Rectal smooth muscle tissue (tissue), 1 donor: ENCODE measurements around the gene MYD88.

Experiments used
- H3K27ac ChIP-seq: one replicate; pipeline ENCODE4 v1.7.0; 2013; ENCODE audit warnings: low read depth, low read length, inconsistent platforms
- H3K27me3 ChIP-seq: one replicate; pipeline ENCODE4 v1.7.0; 2013; ENCODE audit warnings: low read length; ENCODE audit not compliant: control insufficient read depth, insufficient read depth
- H3K36me3 ChIP-seq: one replicate; pipeline ENCODE4 v1.7.0; 2013; ENCODE audit warnings: low read length; ENCODE audit not compliant: control insufficient read depth, insufficient read depth
- H3K4me1 ChIP-seq: one replicate; pipeline ENCODE4 v1.7.0; 2013; ENCODE audit warnings: low read length; ENCODE audit not compliant: control insufficient read depth, insufficient read depth
- H3K4me3 ChIP-seq: one replicate; pipeline ENCODE4 v1.7.0; 2013; ENCODE audit warnings: low read length
- H3K9ac ChIP-seq: one replicate; pipeline ENCODE4 v1.7.0; 2013; ENCODE audit warnings: low read length

The MYD88 gene

GRCh38 chr3:38138349-38139190, at the start of gene MYD88:
Gene MYD88 (plus strand): TSS chr3:38138661. CDS start chr3:38138701, 40 bp downstream.
- H3K9ac ChIP-seq, result peak within 1 kb of the TSS; percentile 87
- H3K4me3 ChIP-seq, result peak within 1 kb of the TSS; percentile 93
- peak within 1 kb of the TSS; percentile 92 for H3K27ac ChIP-seq
- H3K36me3 ChIP-seq, result peaks cover 16% of the 10 kb centered on the region
- H3K27me3 ChIP-seq, result no peaks in the 10 kb centered on the region
- H3K4me1 ChIP-seq, result peaks cover 16% of the 10 kb centered on the region

- Histone ChIP-seq H3K4me1 (no peaks in the 10 kb centered on the region), H3K27ac (no peak overlapping the region), H3K27me3 (no peaks in the 10 kb centered on the region), H3K4me3 (no peak overlapping the region), H3K9ac (no peak overlapping the region), H3K36me3 (no peaks in the 10 kb centered on the region)
Observed at GRCh38 chr3:38089163-38089562, 49.3 kb upstream of the MYD88 start.

GRCh38 chr3:38090453-38090852, 48.0 kb upstream of the MYD88 start:
- H3K27ac ChIP-seq, result no peak overlapping the region
- no peaks in the 10 kb centered on the region for H3K36me3 ChIP-seq
- H3K27me3 ChIP-seq, result no peaks in the 10 kb centered on the region
- no peak overlapping the region for H3K9ac ChIP-seq
- no peak overlapping the region for H3K4me3 ChIP-seq
- H3K4me1 ChIP-seq, result no peaks in the 10 kb centered on the region

- no peak overlapping the region for H3K4me3 ChIP-seq
- no peak overlapping the region for H3K27ac ChIP-seq
- no peak overlapping the region for H3K9ac ChIP-seq
- H3K4me1 ChIP-seq, result no peaks in the 10 kb centered on the region
- no peaks in the 10 kb centered on the region for H3K36me3 ChIP-seq
- H3K27me3 ChIP-seq, result no peaks in the 10 kb centered on the region
Observed at GRCh38 chr3:38094999-38095398, 43.5 kb upstream of the MYD88 start.

GRCh38 chr3:38095669-38096483, 42.6 kb upstream of the MYD88 start:
- Histone ChIP-seq H3K27me3 (no peaks in the 10 kb centered on the region), H3K4me1 (no peaks in the 10 kb centered on the region), H3K27ac (no peak overlapping the region), H3K9ac (no peak overlapping the region), H3K4me3 (no peak overlapping the region), H3K36me3 (no peaks in the 10 kb centered on the region)

- no peak overlapping the region for H3K9ac ChIP-seq
- H3K4me1 ChIP-seq, result no peaks in the 10 kb centered on the region
- H3K4me3 ChIP-seq, result no peak overlapping the region
- H3K27me3 ChIP-seq, result no peaks in the 10 kb centered on the region
- no peaks in the 10 kb centered on the region for H3K36me3 ChIP-seq
- H3K27ac ChIP-seq, result no peak overlapping the region
Observed at GRCh38 chr3:38097446-38098375, 40.8 kb upstream of the MYD88 start.

GRCh38 chr3:38098376-38098723, 40.1 kb upstream of the MYD88 start:
- Histone ChIP-seq H3K27me3 (no peaks in the 10 kb centered on the region), H3K36me3 (no peaks in the 10 kb centered on the region), H3K4me3 (no peak overlapping the region), H3K9ac (no peak overlapping the region), H3K27ac (no peak overlapping the region), H3K4me1 (no peaks in the 10 kb centered on the region)

- Histone ChIP-seq H3K4me1 (no peaks in the 10 kb centered on the region), H3K36me3 (no peaks in the 10 kb centered on the region), H3K4me3 (no peak overlapping the region), H3K27me3 (no peaks in the 10 kb centered on the region), H3K9ac (no peak overlapping the region), H3K27ac (no peak overlapping the region)
Observed at GRCh38 chr3:38099518-38099917, 38.9 kb upstream of the MYD88 start.

GRCh38 chr3:38100498-38100897, 38.0 kb upstream of the MYD88 start:
- H3K27me3 ChIP-seq, result no peaks in the 10 kb centered on the region
- no peak overlapping the region for H3K27ac ChIP-seq
- no peak overlapping the region for H3K9ac ChIP-seq
- H3K4me3 ChIP-seq, result no peak overlapping the region
- H3K4me1 ChIP-seq, result no peaks in the 10 kb centered on the region
- H3K36me3 ChIP-seq, result no peaks in the 10 kb centered on the region

- Histone ChIP-seq H3K4me1 (no peaks in the 10 kb centered on the region), H3K36me3 (no peaks in the 10 kb centered on the region), H3K9ac (no peak overlapping the region), H3K27me3 (no peaks in the 10 kb centered on the region), H3K4me3 (no peak overlapping the region), H3K27ac (no peak overlapping the region)
Observed at GRCh38 chr3:38101811-38102443, 36.5 kb upstream of the MYD88 start.

GRCh38 chr3:38102444-38102814, 36.0 kb upstream of the MYD88 start:
- Histone ChIP-seq H3K27ac (no peak overlapping the region), H3K9ac (no peak overlapping the region), H3K4me3 (no peak overlapping the region), H3K4me1 (no peaks in the 10 kb centered on the region), H3K36me3 (no peaks in the 10 kb centered on the region), H3K27me3 (no peaks in the 10 kb centered on the region)

- H3K36me3 ChIP-seq, result no peaks in the 10 kb centered on the region
- H3K27me3 ChIP-seq, result no peaks in the 10 kb centered on the region
- no peak overlapping the region for H3K27ac ChIP-seq
- H3K4me3 ChIP-seq, result no peak overlapping the region
- H3K4me1 ChIP-seq, result no peaks in the 10 kb centered on the region
- H3K9ac ChIP-seq, result no peak overlapping the region
Observed at GRCh38 chr3:38105525-38105924, 32.9 kb upstream of the MYD88 start.
